GM18861 (cell line): Measurements from ENCODE around the gene TTC4.

Experiments used
- ATAC-seq: cut with Tn5 transposase; IDR thresholded peaks from one replicate; pipeline ENCODE4 v1.9.1; 2021; ENCODE audit not compliant: unreplicated experiment

TTC4 gene, protein sequence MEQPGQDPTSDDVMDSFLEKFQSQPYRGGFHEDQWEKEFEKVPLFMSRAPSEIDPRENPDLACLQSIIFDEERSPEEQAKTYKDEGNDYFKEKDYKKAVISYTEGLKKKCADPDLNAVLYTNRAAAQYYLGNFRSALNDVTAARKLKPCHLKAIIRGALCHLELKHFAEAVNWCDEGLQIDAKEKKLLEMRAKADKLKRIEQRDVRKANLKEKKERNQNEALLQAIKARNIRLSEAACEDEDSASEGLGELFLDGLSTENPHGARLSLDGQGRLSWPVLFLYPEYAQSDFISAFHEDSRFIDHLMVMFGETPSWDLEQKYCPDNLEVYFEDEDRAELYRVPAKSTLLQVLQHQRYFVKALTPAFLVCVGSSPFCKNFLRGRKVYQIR

DNA sequence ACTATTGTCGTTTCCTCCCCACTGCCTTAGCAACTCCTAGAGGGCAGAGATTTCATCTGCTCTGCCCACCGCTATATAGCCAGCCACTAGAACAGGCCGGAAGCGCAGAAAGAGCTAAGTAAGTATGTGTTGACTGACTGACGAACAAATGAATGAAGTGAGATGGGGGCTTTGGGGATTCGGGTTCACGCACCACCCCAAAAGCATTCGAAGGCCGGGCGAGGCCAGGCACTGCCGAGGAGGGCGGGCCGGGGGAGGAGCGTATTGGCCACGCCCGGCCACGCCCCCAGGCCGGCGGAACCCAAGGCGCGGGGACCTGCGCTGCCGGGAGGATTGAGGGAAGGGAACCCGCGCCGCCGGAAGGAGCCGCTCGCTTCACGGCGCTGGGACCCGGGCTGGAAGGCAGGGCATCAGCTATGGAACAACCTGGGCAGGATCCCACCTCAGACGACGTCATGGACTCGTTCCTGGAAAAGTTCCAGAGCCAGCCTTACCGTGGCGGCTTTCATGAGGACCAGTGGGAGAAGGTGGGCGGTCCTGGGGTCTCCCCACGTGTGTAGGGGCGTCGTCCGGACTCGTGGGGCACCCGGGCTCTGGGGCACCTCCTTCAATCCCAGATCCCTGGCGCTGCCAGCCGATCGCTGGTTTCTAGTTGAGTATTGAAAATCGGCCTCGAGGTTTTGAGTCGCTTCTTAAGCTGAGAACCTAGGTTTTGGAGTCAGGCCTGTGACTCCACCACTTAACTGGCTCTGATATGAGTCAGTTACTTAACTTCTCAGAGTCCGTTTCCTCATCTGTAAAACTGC lies at the start of gene TTC4:
Gene TTC4 (plus strand): TSS at position 369 of the 806 bp plus-strand sequence. CDS start 48 bp downstream, at position 417.
- peak; percentile 81 for ATAC-seq

DNA sequence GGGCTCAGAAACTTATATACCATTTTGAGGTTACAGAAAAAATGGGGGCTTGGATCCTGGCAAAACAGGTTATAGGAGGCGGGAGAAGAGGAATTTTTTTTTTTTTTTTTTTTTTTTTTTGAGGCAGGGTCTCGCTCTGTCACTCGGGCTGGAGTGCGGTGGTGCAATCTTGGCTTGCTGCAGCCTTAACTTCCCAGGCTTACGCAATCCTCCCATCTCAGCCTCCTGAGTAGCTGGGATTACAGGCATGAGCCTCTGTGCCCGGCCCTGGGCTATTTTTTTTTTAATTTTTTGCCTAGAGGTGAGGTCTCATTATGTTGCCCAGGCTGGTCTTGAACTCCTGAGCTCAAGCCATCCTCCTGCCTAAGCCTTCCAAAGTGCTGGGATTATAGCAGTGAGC lies 49.3 kb upstream of the TTC4 start:
- no peak for ATAC-seq

DNA sequence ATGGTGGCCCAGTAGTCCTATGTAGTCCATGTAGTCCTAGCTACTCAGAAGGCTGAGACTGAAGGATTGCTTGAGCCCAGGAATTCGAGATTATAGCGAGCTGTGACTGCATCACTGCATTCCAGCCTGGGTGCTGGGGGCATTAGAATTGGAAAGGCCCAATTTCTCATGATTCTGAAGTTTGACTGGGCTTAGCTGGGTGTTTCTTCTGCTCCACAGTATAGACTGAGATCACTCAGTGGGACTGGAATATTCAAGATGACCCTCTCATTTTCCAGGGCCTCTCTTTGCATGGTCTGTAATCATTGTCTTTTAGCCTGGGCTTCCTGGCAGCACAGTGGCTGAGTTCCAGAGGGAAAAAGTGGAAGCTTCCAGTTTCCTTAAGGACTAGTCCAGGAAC lies 47.9 kb upstream of the TTC4 start:
- ATAC-seq: no peak

DNA sequence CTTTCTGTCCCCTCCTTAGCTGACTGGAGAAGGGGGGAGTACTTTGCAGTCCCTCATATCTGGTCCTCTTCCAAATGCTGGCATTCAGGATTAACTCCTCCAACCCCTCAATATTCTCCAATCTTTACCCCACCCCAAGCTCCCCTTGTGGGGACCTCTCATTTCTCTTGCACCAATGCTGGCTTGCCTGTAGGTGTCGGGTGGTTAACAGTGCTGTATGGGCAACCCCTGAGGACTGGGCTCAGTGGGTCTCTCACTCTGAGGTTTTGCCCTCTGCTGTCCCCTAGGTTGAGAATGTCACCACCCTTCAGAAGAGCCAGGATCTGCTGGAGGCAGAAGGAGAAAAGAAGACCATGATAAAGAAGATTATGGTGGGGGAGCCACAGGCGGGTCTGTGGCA lies 47.1 kb upstream of the TTC4 start:
- no peak for ATAC-seq

DNA sequence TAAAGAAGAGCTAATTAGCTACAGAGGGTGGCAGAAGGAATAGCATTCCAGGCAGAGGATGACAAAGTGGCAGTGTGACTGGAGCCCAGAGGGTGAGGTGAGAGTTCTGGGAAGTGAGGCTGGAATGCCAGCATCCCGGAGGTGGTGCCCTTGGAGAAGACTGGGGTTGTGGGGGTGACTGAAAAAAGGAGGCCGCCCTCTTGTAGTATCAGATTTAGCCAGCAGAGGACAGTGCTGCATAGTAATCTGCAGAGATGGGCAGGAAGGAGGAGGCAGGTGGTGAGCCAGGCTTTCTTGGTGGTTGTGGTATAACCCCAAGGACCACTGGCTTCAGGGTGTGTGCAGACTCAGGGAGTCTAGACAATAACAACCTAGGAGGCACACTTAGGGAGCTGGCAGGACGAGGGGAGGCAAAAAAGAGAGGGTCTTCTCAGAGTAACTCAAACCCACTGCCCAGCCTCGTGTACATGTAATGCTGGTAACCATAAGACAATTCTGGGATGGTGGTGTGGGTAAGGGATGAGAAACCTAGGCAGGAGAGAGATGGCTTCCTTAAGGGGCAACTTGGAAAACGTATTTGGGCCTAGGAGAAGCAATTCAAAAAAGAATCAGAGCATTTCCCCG lies 43.6 kb upstream of the TTC4 start:
- ATAC-seq: no peak

DNA sequence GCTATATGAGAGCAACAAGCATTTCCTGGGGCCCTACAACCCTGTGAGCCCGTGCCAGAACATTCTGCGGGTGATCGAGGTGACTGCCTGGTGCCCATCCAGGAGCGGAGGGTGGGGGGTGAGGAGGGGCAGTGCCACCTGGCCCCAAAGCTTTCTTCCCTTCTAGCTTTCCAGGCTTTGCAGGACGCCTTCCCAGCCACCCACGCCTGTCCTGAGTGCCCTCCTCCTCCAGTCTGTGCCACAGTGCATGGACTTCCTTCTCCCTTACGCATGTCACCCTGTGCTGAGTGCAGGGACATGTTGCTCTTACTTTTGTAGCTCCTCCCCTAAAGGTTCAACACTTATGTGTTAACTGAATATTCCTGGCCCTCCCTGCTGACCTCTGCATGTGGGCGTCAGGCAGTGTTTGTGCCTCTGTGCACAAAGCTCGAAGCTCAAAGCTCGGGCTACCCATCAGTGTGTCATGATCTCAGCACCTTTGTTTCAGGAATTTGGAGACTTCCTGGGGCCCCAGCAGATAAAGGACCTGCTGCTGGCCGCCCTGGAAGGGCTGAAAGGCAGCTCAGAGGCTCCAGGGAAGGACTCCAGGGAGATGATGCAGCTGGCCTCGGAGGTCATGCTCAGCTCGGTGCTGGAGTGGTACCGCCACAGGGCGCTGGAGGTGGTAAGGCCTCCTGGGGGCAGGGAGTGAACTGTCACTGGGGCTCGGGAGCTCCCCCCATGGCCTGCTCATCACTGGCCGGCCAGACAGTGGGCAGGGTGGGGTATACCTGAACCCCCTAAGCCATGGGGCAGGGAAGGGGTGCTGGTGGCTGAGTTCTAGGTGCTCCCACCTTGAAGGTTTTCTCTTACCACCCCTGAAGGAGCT lies 36.7 kb upstream of the TTC4 start:
- no peak for ATAC-seq

DNA sequence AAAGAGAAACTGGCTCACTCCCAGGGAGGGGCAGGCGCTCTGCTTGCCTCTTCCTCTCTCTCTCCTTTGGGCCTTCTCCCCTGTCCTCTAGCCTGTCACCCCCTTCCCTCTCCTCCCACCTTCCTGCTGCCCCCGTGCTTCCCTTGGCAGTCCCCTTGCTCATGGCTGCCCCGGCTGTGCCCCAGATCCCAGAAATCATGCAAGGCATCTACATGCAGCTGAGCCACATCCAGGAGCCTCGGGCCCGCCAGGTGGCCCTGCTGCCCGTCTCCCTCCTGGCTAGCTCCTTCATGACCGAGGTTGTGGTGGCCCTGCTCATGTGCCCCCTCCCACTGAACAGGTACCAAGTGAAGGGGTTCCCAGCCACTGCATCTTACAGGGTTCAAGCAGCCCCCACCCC lies 36.0 kb upstream of the TTC4 start:
- ATAC-seq: no peak

DNA sequence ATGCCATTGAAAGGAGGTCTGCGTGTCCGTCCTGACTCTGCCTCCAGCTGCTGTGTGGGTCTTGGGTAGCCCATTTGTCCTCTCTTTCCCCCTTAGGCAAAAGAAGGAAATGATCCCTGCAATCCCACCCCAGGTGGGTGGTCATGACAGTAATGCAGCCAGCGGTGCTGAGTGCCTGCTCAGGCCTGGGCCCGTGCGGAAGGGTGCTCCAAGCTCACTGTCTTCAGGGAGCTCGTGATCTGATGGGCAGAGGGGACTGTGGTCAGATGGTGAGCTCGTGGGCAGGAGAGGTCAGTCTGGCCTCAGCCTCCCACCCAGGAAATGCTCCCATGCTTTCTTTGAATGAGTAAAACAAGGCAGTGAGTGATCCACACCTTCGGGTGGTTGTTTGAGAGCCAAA lies 35.3 kb upstream of the TTC4 start:
- ATAC-seq: no peak

DNA sequence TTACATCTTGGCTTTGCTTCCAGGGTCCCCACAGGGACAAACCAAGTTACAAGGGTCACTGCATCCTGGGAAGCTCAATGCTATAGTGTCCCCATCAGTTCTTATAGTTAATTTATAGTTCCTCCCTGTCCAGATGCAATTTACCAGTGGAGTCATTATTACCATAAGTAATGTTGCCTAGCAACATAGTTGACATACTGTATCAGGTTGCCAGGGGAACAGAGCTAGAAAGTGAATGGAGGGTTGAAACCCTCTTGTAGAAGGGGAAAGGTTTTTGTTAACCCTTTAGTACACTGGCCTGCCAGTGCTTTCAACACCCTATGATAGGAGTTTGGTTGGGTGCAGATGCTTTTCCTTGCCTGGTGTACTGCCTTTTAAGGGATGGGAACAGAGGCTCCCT lies 34.3 kb upstream of the TTC4 start:
- ATAC-seq: no peak

DNA sequence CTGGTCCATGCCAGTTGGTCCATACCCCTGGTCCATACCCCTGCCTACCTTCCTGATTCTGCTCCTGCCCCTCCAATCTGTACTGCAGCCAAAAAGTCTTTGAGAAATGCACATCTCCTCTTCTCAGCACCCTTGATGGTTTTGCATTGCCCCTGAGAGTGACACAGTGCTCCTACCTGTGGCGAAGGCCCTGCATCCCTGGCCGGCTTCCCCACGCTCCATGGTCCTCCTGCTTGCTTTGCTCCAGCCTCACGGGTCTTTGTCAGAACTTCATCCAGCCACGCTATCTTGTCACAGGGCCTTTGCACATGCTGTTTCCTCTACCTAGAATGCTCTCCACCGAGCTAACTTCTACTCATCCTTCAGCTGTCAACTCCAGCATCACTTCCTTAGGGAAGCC lies 32.2 kb upstream of the TTC4 start:
- no peak for ATAC-seq

DNA sequence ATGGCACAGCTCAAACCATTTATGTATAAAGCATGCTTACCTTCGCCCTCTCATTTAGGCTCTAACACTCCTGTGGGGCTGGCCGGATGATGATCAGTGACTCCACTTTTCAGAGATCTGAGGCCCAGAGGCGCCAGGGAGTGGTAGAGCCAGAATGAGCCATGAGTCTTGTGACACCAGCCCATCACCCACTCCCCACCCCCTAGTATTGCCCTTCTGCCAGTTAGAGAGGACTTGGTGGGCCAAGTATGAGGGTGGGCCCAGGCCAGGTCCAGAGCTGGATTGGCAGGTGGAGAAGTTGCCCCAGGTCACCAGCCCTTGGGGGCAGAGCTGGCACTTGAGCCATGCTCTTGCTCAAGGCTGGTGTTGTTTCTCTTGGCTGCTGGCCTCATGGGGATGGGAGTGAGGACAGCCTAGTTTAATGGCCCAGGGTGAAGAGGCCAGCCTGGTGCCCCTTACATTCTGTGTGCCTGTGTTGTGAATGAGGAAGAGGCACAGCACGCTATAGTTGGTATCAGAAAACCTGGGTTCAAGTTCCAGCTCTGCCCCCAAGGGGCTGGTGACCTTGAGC lies 30.2 kb upstream of the TTC4 start:
- no peak for ATAC-seq

DNA sequence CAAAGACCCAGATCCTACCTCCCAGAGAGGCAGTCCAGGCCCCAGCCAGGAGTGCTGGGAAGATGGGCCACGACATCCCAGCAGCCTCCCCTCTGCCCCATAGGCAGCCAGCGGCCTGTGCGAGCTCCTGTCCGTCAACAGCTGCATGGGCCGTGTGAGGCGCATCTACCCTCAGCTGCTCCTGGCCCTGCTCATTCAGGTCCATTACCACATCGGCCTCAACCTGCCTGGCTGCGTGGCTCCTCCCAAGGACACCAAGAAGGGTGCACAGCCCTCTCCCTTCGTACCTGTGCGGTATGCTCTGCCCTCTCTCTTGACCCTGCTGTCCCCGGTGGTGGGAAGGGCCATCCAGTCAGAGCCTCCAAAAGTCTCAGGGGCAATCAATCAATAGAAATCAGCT lies 29.5 kb upstream of the TTC4 start:
- no peak for ATAC-seq

DNA sequence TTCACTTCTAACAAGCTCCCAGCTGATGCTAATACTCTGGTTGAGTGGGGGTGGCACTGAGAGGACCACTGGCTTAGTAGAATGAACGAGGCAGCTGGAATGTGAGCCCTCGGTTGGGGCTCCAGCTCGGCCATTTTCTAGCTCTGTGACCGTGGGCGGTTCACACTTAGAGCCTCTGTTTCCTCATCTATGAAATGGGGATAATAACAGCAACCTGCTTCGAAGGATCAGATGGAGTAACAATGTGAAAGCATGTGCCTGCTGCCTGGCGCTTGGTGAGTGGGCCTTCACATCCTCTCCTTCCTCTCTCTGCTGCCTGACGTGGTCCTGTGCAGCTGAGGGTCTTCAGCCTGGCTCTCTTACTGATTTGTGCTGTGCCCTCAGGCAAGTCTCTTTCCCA lies 20.9 kb upstream of the TTC4 start:
- ATAC-seq: no peak

DNA sequence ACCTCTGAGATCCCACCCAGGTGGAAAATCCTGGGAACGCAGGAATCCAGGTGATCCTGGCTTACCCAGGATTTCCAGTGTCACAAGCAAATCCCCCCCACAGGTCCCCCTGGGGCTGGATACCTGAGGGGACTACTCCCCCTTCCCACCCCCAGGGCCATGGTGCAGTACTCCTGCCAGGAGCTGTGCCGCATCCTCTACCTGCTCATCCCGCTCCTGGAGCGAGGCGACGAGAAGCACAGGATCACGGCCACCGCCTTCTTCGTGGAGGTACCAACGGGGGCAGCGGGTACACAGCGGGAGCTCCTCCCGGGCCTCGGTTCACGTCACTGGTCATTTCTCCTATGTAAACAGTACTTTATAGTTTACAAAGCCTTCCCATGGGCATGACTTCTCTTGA lies 20.4 kb upstream of the TTC4 start:
- ATAC-seq: no peak

DNA sequence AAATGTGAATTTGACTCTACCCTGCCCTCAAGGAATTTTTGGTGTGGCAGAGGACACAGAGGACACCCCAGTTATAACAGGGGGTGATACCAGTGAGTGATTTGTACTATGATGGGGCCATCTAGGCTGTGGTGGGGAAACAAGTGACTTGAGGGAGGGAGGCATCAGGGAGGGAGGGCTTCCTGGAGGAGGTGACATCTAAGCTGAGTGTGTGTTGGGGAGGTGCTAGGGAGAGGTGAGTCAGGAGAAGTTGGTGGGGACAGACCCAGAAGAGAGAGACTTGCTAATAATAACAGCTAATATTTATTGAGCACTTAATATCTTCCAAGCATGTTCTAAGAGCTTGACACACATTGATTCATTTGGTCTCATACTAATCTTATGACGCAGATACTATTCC lies 19.9 kb upstream of the TTC4 start:
- no peak for ATAC-seq

DNA sequence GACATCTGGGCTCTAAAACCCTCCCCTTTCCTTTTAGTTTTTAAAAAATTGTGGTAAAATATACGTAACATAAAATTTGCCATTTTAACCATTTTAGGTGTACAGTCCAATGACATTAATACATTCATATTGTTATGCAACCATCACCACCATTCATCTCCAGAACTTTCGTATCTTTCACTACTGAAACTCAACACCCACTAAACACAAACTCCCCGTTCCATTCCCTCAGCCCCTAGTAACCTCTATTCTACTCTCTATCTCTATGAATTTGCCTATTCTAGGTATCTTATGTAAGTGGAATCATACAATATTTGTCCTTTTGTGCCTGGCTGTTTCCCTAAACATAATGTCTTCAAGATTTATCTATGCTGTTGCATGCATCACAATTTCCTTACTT lies 19.4 kb upstream of the TTC4 start:
- ATAC-seq: no peak

DNA sequence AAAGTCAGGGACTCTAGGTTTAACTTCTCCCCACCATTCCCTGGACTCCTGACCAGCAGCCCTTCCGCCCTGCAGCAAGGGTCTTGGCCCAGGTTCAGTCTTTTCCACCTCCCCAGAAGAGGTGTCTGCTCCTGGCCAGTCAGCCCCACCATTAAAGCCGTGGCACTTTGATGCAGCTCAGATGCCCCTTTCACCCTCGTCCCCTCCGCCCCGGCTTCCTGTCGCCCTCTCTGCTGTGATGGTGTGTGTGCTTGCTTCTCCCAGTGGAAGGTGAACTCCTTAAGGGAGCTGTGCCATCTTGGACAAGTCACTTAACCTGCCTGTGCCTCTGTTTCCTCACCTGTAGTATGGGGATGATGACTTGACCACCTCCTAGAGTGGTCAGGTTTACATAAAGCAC lies 17.8 kb upstream of the TTC4 start:
- no peak for ATAC-seq

DNA sequence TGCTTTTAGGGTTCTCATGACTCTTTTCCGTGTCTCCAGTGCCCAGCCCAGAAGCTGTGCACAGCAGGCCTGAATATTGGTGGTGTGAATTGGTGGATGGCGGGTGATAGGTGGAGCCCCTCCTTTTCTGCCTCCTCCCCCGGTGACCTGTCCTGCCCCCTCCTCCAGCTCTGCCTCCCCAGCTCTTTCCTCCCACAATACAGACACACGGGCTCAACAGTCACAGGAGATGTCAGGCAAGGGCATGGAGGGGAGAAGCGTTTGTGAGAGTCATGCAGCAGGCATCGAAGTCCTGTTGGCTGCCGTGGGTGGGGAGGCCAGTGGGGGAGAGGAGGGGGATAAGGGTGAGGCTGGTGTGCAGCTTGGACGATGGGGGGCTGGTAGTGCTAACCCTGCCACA lies 17.3 kb upstream of the TTC4 start:
- no peak for ATAC-seq

DNA sequence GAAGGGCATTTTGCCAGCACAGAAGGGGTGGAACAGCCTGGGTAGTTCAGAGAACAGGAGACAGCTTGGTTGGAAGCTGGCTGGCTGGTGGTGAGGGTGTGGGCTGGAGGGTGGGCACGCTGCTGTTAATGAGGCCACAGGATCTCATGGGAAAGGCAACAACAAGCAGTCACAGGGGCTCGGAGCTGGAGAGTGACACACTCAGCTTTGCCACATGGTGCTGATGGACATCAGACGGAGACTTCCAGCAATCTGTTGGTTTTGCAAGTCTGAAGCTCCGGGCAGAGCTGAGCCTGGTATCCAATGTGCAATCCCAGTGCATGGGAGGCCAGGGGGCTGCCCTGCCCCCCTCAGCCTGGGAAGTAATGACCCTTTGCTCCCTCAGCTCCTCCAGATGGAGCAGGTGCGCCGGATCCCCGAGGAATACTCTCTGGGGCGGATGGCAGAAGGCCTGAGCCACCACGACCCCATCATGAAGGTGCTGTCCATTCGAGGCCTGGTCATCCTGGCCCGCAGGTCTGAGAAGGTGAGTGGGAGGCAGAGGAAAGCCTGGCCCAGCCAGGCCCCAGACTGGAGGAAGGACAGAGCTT lies 15.6 kb upstream of the TTC4 start:
- ATAC-seq: no peak

DNA sequence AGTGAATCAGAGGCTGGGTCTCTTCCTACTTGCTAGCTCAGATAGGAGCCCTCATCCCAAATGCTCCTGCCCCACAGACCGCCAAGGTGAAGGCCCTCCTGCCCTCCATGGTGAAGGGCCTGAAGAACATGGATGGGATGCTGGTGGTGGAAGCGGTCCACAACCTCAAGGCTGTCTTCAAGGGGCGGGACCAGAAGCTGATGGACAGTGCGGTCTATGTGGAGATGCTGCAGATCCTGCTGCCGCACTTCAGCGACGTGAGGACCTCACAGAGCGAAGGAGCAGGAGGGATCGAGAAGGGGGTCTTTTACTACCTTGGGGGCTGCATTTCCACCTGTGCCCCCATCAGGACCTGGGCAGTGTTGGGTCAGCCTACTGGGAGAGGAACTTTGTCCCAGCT lies 14.6 kb upstream of the TTC4 start:
- no peak for ATAC-seq
